AG08395 (cell line): ENCODE results near the gene FAM200A.
A peak's percentile ranks its signal among the peaks of the same experiment; 100 is the strongest.
"Not testable (repeated sequence)": the region's sequence is repeated elsewhere in the genome, so short reads cannot be mapped to it uniquely, and the experiment has no call there.

Experiments used
- DNase-seq: peaks from one replicate; pipeline ENCODE4 v3.0.0; 2012; ENCODE audit warnings: mixed read lengths, low spot score

The FAM200A gene

GRCh38 chr7:99504281-99504602 is 47.7 kb downstream of the FAM200A start:
- peak; percentile 97 for DNase-seq

- not testable (repeated sequence) for DNase-seq
Measured at GRCh38 chr7:99501236-99501635, 50.7 kb downstream of the FAM200A start.

- no peak for DNase-seq
Measured at GRCh38 chr7:99500637-99501009, 51.3 kb downstream of the FAM200A start.

- DNase-seq, result peak; percentile 90
Measured at GRCh38 chr7:99499721-99500636, 51.9 kb downstream of the FAM200A start, which contains the start of gene ZNF394. ZNF394 (minus strand) TSS chr7:99500281; CDS start chr7:99500093, 188 bp downstream.

DNA sequence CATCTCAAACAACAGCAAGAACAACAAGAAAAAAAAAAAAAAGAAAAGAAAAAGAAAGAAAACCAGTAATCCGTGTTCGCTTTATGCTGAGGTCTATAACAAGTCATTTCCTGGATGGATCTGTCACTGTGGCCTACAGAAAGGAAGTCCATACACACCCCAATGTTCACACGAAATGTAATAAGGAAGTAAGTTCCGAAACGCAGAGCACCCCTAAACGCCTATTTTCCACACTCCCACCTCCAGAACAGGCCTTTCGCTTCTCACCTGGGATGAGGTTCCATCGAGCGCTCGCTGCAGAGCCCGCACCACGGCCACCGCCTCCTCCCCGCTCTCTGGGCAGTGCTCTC is 52.6 kb downstream of the FAM200A start:
- DNase-seq, result peak; percentile 11

GRCh38 chr7:99498546-99498944 is 53.4 kb downstream of the FAM200A start:
- no peak for DNase-seq

- no peak for DNase-seq
Measured at GRCh38 chr7:99497766-99498545, 54.0 kb downstream of the FAM200A start.
